SK-N-MC (cell line): ENCODE measurements around the gene TOP2B.
A peak's percentile ranks its signal among the peaks of the same experiment; 100 is the strongest.

ENCODE experiments used
- DNase-seq: peaks from one replicate; pipeline ENCODE4 v3.0.0-alpha.2; 2011; ENCODE audit warnings: low read depth, low spot score
- H3K27ac ChIP-seq: fragments of 200-600 bp; sonication (generic); 2 replicates; pipeline ENCODE4 v1.5.1; 2016; ENCODE audit warnings: mixed run types
- H3K36me3 ChIP-seq: fragments of 200-600 bp; sonication (generic); 2 replicates; pipeline ENCODE4 v1.6.1; 2017; ENCODE audit warnings: antibody characterized with exemption, low read length, mixed read lengths; ENCODE audit not compliant: insufficient read depth
- H3K4me3 ChIP-seq: fragments of 200-600 bp; sonication (generic); 2 replicates; pipeline ENCODE4 v1.5.1; 2016
- H3K9ac ChIP-seq: fragments of 200-600 bp; sonication (generic); 2 replicates; pipeline ENCODE4 v1.8.0; 2017; ENCODE audit warnings: mixed run types, mixed read lengths; ENCODE audit not compliant: insufficient read length
- H3K9me3 ChIP-seq: fragments of 200-600 bp; sonication (generic); 2 replicates; pipeline ENCODE4 v1.6.1; 2017; ENCODE audit warnings: low read depth, mild to moderate bottlenecking, antibody characterized with exemption, low read length, moderate library complexity, mixed read lengths
- EZH2 ChIP-seq: fragments of 200-600 bp; sonication (generic); IDR thresholded peaks from one replicate; pipeline ENCODE4 v1.6.1; 2017; ENCODE audit warnings: antibody characterized with exemption
- FOXP2 ChIP-seq: optimal IDR thresholded peaks from 2 replicates; pipeline ENCODE3; 2011; ENCODE audit warnings: mild to moderate bottlenecking, moderate library complexity; ENCODE audit not compliant: insufficient read depth; ENCODE audit errors: extremely low read length, control extremely low read depth
- POLR2AphosphoS5 ChIP-seq: IDR thresholded peaks from 2 replicates; pipeline ENCODE4 v1.6.1; 2012; ENCODE audit warnings: mild to moderate bottlenecking, low read depth, low read length, borderline replicate concordance

Gene TOP2B

GRCh38 chr3:25662736-25663320 lies 1.9 kb downstream of the TOP2B start:
- H3K27ac ChIP-seq, result no peak overlapping the region
- no peaks in the 10 kb centered on the region for H3K36me3 ChIP-seq
- DNase-seq, result no peak
- H3K9me3 ChIP-seq, result no peaks in the 10 kb centered on the region
- H3K4me3 ChIP-seq, result peak overlapping the region; percentile 77
- H3K9ac ChIP-seq, result peak overlapping the region; percentile 81
- TF ChIP-seq POLR2AphosphoS5 (no peak), EZH2 (no peak), FOXP2 (no peak)

GRCh38 chr3:25661694-25662437 lies 2.8 kb downstream of the TOP2B start:
- Histone ChIP-seq H3K27ac (peak overlapping the region; percentile 25; the same call in 1 of the 2 replicates), H3K9ac (peak overlapping the region; percentile 51), H3K9me3 (no peaks in the 10 kb centered on the region), H3K4me3 (peak overlapping the region; percentile 77), H3K36me3 (no peaks in the 10 kb centered on the region)
- DNase-seq, result no peak
- TF ChIP-seq FOXP2 (no peak), EZH2 (no peak), POLR2AphosphoS5 (no peak)

- no peak overlapping the region for H3K27ac ChIP-seq
- no peak overlapping the region for H3K4me3 ChIP-seq
- no peaks in the 10 kb centered on the region for H3K9me3 ChIP-seq
- no peak for DNase-seq
- H3K36me3 ChIP-seq, result no peaks in the 10 kb centered on the region
- H3K9ac ChIP-seq, result no peak overlapping the region
- TF ChIP-seq POLR2AphosphoS5, result no peak
- no peak for TF ChIP-seq FOXP2
- TF ChIP-seq EZH2, result no peak
Observed at GRCh38 chr3:25658836-25659235, 5.9 kb downstream of the TOP2B start.

- no peak for DNase-seq
- Histone ChIP-seq H3K9me3 (no peaks in the 10 kb centered on the region), H3K4me3 (no peak overlapping the region), H3K36me3 (no peaks in the 10 kb centered on the region), H3K9ac (no peak overlapping the region), H3K27ac (no peak overlapping the region)
- TF ChIP-seq EZH2, result no peak
- TF ChIP-seq FOXP2, result no peak
- no peak for TF ChIP-seq POLR2AphosphoS5
Observed at GRCh38 chr3:25657293-25657692, 7.4 kb downstream of the TOP2B start.

- H3K9ac ChIP-seq, result no peak overlapping the region
- no peak overlapping the region for H3K4me3 ChIP-seq
- no peaks in the 10 kb centered on the region for H3K36me3 ChIP-seq
- H3K27ac ChIP-seq, result no peak overlapping the region
- TF ChIP-seq FOXP2 (no peak), POLR2AphosphoS5 (no peak), EZH2 (no peak)
- no peak for DNase-seq
- no peaks in the 10 kb centered on the region for H3K9me3 ChIP-seq
Observed at GRCh38 chr3:25655659-25656058, 9.0 kb downstream of the TOP2B start.

- H3K27ac ChIP-seq, result no peak overlapping the region
- no peak overlapping the region for H3K9ac ChIP-seq
- H3K36me3 ChIP-seq, result no peaks in the 10 kb centered on the region
Observed at GRCh38 chr3:25654576-25654975, 10.1 kb downstream of the TOP2B start.

GRCh38 chr3:25653322-25653721 lies 11.4 kb downstream of the TOP2B start:
- Histone ChIP-seq H3K36me3 (no peaks in the 10 kb centered on the region), H3K27ac (no peak overlapping the region), H3K9me3 (no peaks in the 10 kb centered on the region), H3K9ac (no peak overlapping the region), H3K4me3 (no peak overlapping the region)
- TF ChIP-seq POLR2AphosphoS5, result no peak
- no peak for TF ChIP-seq EZH2
- no peak for TF ChIP-seq FOXP2
- DNase-seq, result no peak

More at GRCh38 chr3:25654576-25654975, 10.1 kb downstream of the TOP2B start:
- Histone ChIP-seq H3K9me3 (no peaks in the 10 kb centered on the region), H3K4me3 (no peak overlapping the region)
- DNase-seq, result no peak
- no peak for TF ChIP-seq FOXP2
- no peak for TF ChIP-seq POLR2AphosphoS5
- TF ChIP-seq EZH2, result no peak

- no peaks in the 10 kb centered on the region for H3K36me3 ChIP-seq
- no peak for TF ChIP-seq EZH2
- no peak overlapping the region for H3K27ac ChIP-seq
- no peak overlapping the region for H3K9ac ChIP-seq
- no peak overlapping the region for H3K4me3 ChIP-seq
- H3K9me3 ChIP-seq, result no peaks in the 10 kb centered on the region
- no peak for DNase-seq
Observed at GRCh38 chr3:25652921-25653320, 11.8 kb downstream of the TOP2B start.
